Right cardiac atrium (tissue), 5 donors: ENCODE results near the gene NWD2. TPM values are rescaled to one million over a fixed set of nuclear protein-coding genes. Genes with fewer than 3 reads are reported as not detected.

ENCODE experiments used
- ATAC-seq, 2 donors: fragments of 200-7000 bp; cut with Tn5 transposase; one replicate each; pipeline versions ENCODE4 v1.8.0 to v1.9.1; 2020; ENCODE audit warnings: moderate library complexity in 2 of 2, mild to moderate bottlenecking in 1 of 2
- DNase-seq, 3 donors: peaks; one replicate each; pipeline ENCODE4 v3.0.0-alpha.2; 2020
- H3K27ac ChIP-seq: one replicate; pipeline ENCODE4 v1.5.1; 2013; ENCODE audit warnings: mild to moderate bottlenecking, low read length, control low read depth, moderate library complexity
- H3K27me3 ChIP-seq: one replicate; pipeline ENCODE4 v1.6.1; 2013; ENCODE audit not compliant: control insufficient read depth, insufficient read depth
- H3K4me1 ChIP-seq: one replicate; pipeline ENCODE4 v1.6.1; 2013; ENCODE audit warnings: low read length; ENCODE audit not compliant: control insufficient read depth, insufficient read depth
- H3K4me3 ChIP-seq: one replicate; pipeline ENCODE4 v1.5.1; 2013; ENCODE audit warnings: low read length, control low read depth
- H3K9me3 ChIP-seq: one replicate; pipeline ENCODE4 v1.6.1; 2013; ENCODE audit warnings: low read length; ENCODE audit not compliant: control insufficient read depth
- WGBS: extraction: QIAGEN DNeasy Blood & Tissue Kit; methylation state at CpG from one replicate; pipeline ENCODE4 v1.1.7; 2013; 5-methylcytosine and 5-hydroxymethylcytosine counted together
- intact Hi-C, 4 donors: fragments of 100-400 bp; cut with DNase I; formaldehyde crosslinking; loops; one replicate each; pipeline versions ENCODE4 v1.11.0 to v1.14.0; 2022 to 2023
- polyA plus RNA-seq: library from polyadenylated mRNA; stranded (reverse); fragments of 200-250 nt; gene quantifications from one replicate; pipeline ENCODE4 v1.2.3, GENCODE V29; 2013
- total RNA-seq, 4 donors: library from RNA; stranded (reverse); fragmentation: NEBNext Ultra II Directional; extraction: Animal tissue kit (Norgen Biotek cat#: 25700); gene quantifications; one replicate each; pipeline ENCODE4 v1.2.1, GENCODE V29; 2021
- donor health status: healthy with polysubstance abuse.
- donor health status: DM: no; HTN: yes; CAD: no.
- donor health status: DM: no; HTN: no; CAD: no.
- donor health status: DM: no; HTN: yes; CAD: no; lungs with severe emphysema.
- donor health status: DM: yes; HTN: yes; CAD: no.

Gene NWD2
- total and polyA plus RNA-seq, 5 donors, result 0.07 to 0.39 TPM; not detected in 3

- Histone ChIP-seq H3K27ac (no peak overlapping the region), H3K27me3 (no peaks in the 10 kb centered on the region), H3K4me3 (no peak overlapping the region), H3K4me1 (no peaks in the 10 kb centered on the region), H3K9me3 (no peaks in the 10 kb centered on the region)
- ATAC-seq (no peak), DNase-seq (no peak)
- WGBS, result 76% methylated on average over 2 of the region's 2 CpGs
- intact Hi-C loops, result no loop called here
Measured at GRCh38 chr4:37425857-37426256, 181.3 kb downstream of the NWD2 start.

GRCh38 chr4:37427193-37427592 is 182.7 kb downstream of the NWD2 start:
- H3K4me1 ChIP-seq, result no peaks in the 10 kb centered on the region
- intact Hi-C loops, result no loop called here
- no peak for ATAC-seq
- 89% methylated on average over 2 of the region's 2 CpGs for WGBS
- H3K9me3 ChIP-seq, result no peaks in the 10 kb centered on the region
- DNase-seq, result no peak
- H3K27ac ChIP-seq, result no peak overlapping the region
- no peak overlapping the region for H3K4me3 ChIP-seq
- no peaks in the 10 kb centered on the region for H3K27me3 ChIP-seq

- intact Hi-C loops, result no loop called here
- ATAC-seq, result no peak
- no peak for DNase-seq
- no peak overlapping the region for H3K4me3 ChIP-seq
- H3K27me3 ChIP-seq, result no peaks in the 10 kb centered on the region
- H3K27ac ChIP-seq, result no peak overlapping the region
- no peaks in the 10 kb centered on the region for H3K4me1 ChIP-seq
- no peaks in the 10 kb centered on the region for H3K9me3 ChIP-seq
Measured at GRCh38 chr4:37429906-37430305, 185.4 kb downstream of the NWD2 start.

- WGBS, result 78% methylated on average over 3 of the region's 3 CpGs
- Histone ChIP-seq H3K27me3 (no peaks in the 10 kb centered on the region), H3K27ac (no peak overlapping the region), H3K4me3 (no peak overlapping the region), H3K9me3 (no peaks in the 10 kb centered on the region), H3K4me1 (no peaks in the 10 kb centered on the region)
- ATAC-seq (no peak), DNase-seq (no peak)
- intact Hi-C loops, result no loop called here
Measured at GRCh38 chr4:37430718-37431416, 186.3 kb downstream of the NWD2 start.

GRCh38 chr4:37431417-37431743 is 186.8 kb downstream of the NWD2 start:
- no peak overlapping the region for H3K4me3 ChIP-seq
- 16% methylated on average over 1 of the region's 1 CpG for WGBS
- H3K27me3 ChIP-seq, result no peaks in the 10 kb centered on the region
- intact Hi-C loops, result no loop called here
- H3K27ac ChIP-seq, result no peak overlapping the region
- no peak for ATAC-seq
- no peaks in the 10 kb centered on the region for H3K4me1 ChIP-seq
- DNase-seq, result no peak
- no peaks in the 10 kb centered on the region for H3K9me3 ChIP-seq

- intact Hi-C loops, result no loop called here
- no peak overlapping the region for H3K27ac ChIP-seq
- no peaks in the 10 kb centered on the region for H3K27me3 ChIP-seq
- no peaks in the 10 kb centered on the region for H3K9me3 ChIP-seq
- ATAC-seq, result no peak
- DNase-seq, result no peak
- no peak overlapping the region for H3K4me3 ChIP-seq
- H3K4me1 ChIP-seq, result no peaks in the 10 kb centered on the region
- WGBS, result 51% methylated on average over 3 of the region's 3 CpGs
Measured at GRCh38 chr4:37434469-37434868, 189.9 kb downstream of the NWD2 start.

- Histone ChIP-seq H3K4me3 (no peak overlapping the region), H3K27me3 (no peaks in the 10 kb centered on the region)
- 74% methylated on average over 1 of the region's 1 CpG for WGBS
Measured at GRCh38 chr4:37436546-37436945, 192.0 kb downstream of the NWD2 start.

GRCh38 chr4:37437163-37437562 is 192.6 kb downstream of the NWD2 start:
- WGBS, result 71% methylated on average over 4 of the region's 4 CpGs
- Histone ChIP-seq H3K27ac (no peak overlapping the region), H3K27me3 (no peaks in the 10 kb centered on the region), H3K4me3 (no peak overlapping the region), H3K9me3 (no peaks in the 10 kb centered on the region), H3K4me1 (no peaks in the 10 kb centered on the region)
- DNase-seq (no peak), ATAC-seq (no peak)
- intact Hi-C loops, result no loop called here

More at GRCh38 chr4:37436546-37436945, 192.0 kb downstream of the NWD2 start:
- H3K4me1 ChIP-seq, result no peaks in the 10 kb centered on the region
- ATAC-seq (no peak), DNase-seq (no peak)
- intact Hi-C loops, result no loop called here
- no peaks in the 10 kb centered on the region for H3K9me3 ChIP-seq
- no peak overlapping the region for H3K27ac ChIP-seq

- DNase-seq (no peak), ATAC-seq (no peak)
- 75% methylated on average over 8 of the region's 8 CpGs for WGBS
- no peak overlapping the region for H3K27ac ChIP-seq
- intact Hi-C loops, result no loop called here
- no peaks in the 10 kb centered on the region for H3K9me3 ChIP-seq
- H3K4me1 ChIP-seq, result no peaks in the 10 kb centered on the region
- no peaks in the 10 kb centered on the region for H3K27me3 ChIP-seq
- no peak overlapping the region for H3K4me3 ChIP-seq
Measured at GRCh38 chr4:37438564-37439279, 194.2 kb downstream of the NWD2 start.

- Histone ChIP-seq H3K4me3 (no peak overlapping the region), H3K27me3 (no peaks in the 10 kb centered on the region), H3K27ac (no peak overlapping the region), H3K4me1 (no peaks in the 10 kb centered on the region), H3K9me3 (no peaks in the 10 kb centered on the region)
- WGBS, result 76% methylated on average over 5 of the region's 5 CpGs
- ATAC-seq (no peak), DNase-seq (no peak)
- intact Hi-C loops, result no loop called here
Measured at GRCh38 chr4:37439809-37440474, 195.4 kb downstream of the NWD2 start.

- no peaks in the 10 kb centered on the region for H3K27me3 ChIP-seq
- intact Hi-C loops, result no loop called here
- DNase-seq (no peak), ATAC-seq (no peak)
- WGBS, result 92% methylated on average over 2 of the region's 2 CpGs
- no peaks in the 10 kb centered on the region for H3K4me1 ChIP-seq
- no peak overlapping the region for H3K4me3 ChIP-seq
- no peaks in the 10 kb centered on the region for H3K9me3 ChIP-seq
- no peak overlapping the region for H3K27ac ChIP-seq
Measured at GRCh38 chr4:37440501-37440900, 196.0 kb downstream of the NWD2 start.
